Liver (tissue), 9 donors: ENCODE results near the gene PAK1IP1. TPM values are rescaled to one million over a fixed set of nuclear protein-coding genes. Genes with fewer than 3 reads are reported as not detected.

ENCODE experiments used
- DNase-seq: peaks from one replicate; pipeline ENCODE4 v3.0.0-alpha.2; 2017; ENCODE audit warnings: low spot score
- H3K27ac ChIP-seq, 2 donors: one replicate each; pipeline ENCODE4 v1.7.0; 2013; ENCODE audit warnings: inconsistent platforms in 2 of 2, low read length in 2 of 2, control low read depth in 1 of 2, low read depth in 1 of 2, mild to moderate bottlenecking in 1 of 2
- H3K27me3 ChIP-seq, 4 donors: one replicate each; pipeline versions ENCODE4 v1.6.1 to v1.7.0; 2013; ENCODE audit warnings: low read length in 3 of 4, inconsistent platforms in 1 of 4, mild to moderate bottlenecking in 1 of 4, moderate library complexity in 1 of 4; ENCODE audit not compliant: control insufficient read depth in 4 of 4, insufficient read depth in 4 of 4
- H3K36me3 ChIP-seq, 4 donors: one replicate each; pipeline versions ENCODE4 v1.6.1 to v1.7.0; 2013; ENCODE audit warnings: low read length in 3 of 4, mild to moderate bottlenecking in 3 of 4, low read depth in 1 of 4, moderate library complexity in 1 of 4; ENCODE audit not compliant: control insufficient read depth in 4 of 4, insufficient read depth in 3 of 4
- H3K4me1 ChIP-seq, 4 donors: one replicate each; pipeline versions ENCODE4 v1.6.1 to v1.7.0; 2013; ENCODE audit warnings: low read length in 3 of 4, mild to moderate bottlenecking in 3 of 4, moderate library complexity in 1 of 4; ENCODE audit not compliant: control insufficient read depth in 4 of 4, insufficient read depth in 4 of 4
- H3K4me3 ChIP-seq, 3 donors: one replicate each; pipeline versions ENCODE4 v1.6.1 to v1.7.0; 2013; ENCODE audit warnings: low read length in 3 of 3, control low read depth in 1 of 3, low read depth in 1 of 3, mild to moderate bottlenecking in 1 of 3
- H3K9ac ChIP-seq, 2 donors: one replicate each; pipeline ENCODE4 v1.7.0; 2013; ENCODE audit warnings: low read length in 2 of 2, mild to moderate bottlenecking in 2 of 2, moderate library complexity in 2 of 2, control low read depth in 1 of 2, low read depth in 1 of 2
- H3K9me3 ChIP-seq, 4 donors: one replicate each; pipeline versions ENCODE4 v1.6.1 to v1.7.0; 2013; ENCODE audit warnings: low read length in 3 of 4; ENCODE audit not compliant: control insufficient read depth in 4 of 4
- ATF3 ChIP-seq: IDR thresholded peaks from 2 replicates; pipeline ENCODE4 v1.6.1; 2016; ENCODE audit warnings: antibody characterized with exemption
- CTCF ChIP-seq: fragments of 150-350 bp; IDR thresholded peaks from 2 replicates; pipeline ENCODE4 v1.5.1; 2017; ENCODE audit warnings: improper control_type of control experiment, low read depth, low read length; ENCODE audit not compliant: missing input control
- EGR1 ChIP-seq, 2 donors: IDR thresholded peaks; 2 replicates each; pipeline ENCODE4 v1.6.1; 2016 to 2018; ENCODE audit warnings: antibody characterized with exemption in 2 of 2, low read depth in 2 of 2
- FOXA1 ChIP-seq: IDR thresholded peaks from 2 replicates; pipeline ENCODE4 v1.6.1; 2016; ENCODE audit warnings: antibody characterized with exemption
- FOXA2 ChIP-seq: IDR thresholded peaks from 2 replicates; pipeline ENCODE4 v1.6.1; 2016; ENCODE audit warnings: antibody characterized with exemption
- GABPA ChIP-seq, 2 donors: IDR thresholded peaks in 1 of 2; conservative IDR thresholded peaks in 1 of 2; 2 replicates each; pipeline ENCODE4 v1.6.1; 2016; ENCODE audit warnings: antibody characterized with exemption in 2 of 2, mild to moderate bottlenecking in 1 of 2, moderate library complexity in 1 of 2
- HNF4G ChIP-seq: IDR thresholded peaks from 2 replicates; pipeline ENCODE4 v1.6.1; 2016; ENCODE audit warnings: antibody characterized with exemption
- JUND ChIP-seq, 2 donors: IDR thresholded peaks; 2 replicates each; pipeline ENCODE4 v1.6.1; 2016; ENCODE audit warnings: antibody characterized with exemption in 2 of 2
- MAX ChIP-seq: IDR thresholded peaks from 2 replicates; pipeline ENCODE4 v1.6.1; 2016; ENCODE audit warnings: antibody characterized with exemption
- NR2F2 ChIP-seq: IDR thresholded peaks from 2 replicates; pipeline ENCODE4 v1.6.1; 2016; ENCODE audit warnings: antibody characterized with exemption
- RAD21 ChIP-seq, 2 donors: IDR thresholded peaks; 2 replicates each; pipeline ENCODE4 v1.6.1; 2016; ENCODE audit warnings: antibody characterized with exemption in 2 of 2, mild to moderate bottlenecking in 2 of 2
- REST ChIP-seq: IDR thresholded peaks from 2 replicates; pipeline ENCODE4 v1.6.1; 2016; ENCODE audit warnings: antibody characterized with exemption, mild to moderate bottlenecking
- RXRA ChIP-seq, 2 donors: IDR thresholded peaks; 2 replicates each; pipeline ENCODE4 v1.6.1; 2017 to 2018; ENCODE audit warnings: antibody characterized with exemption in 2 of 2, mild to moderate bottlenecking in 1 of 2
- SP1 ChIP-seq: IDR thresholded peaks from 2 replicates; pipeline ENCODE4 v1.6.1; 2018; ENCODE audit warnings: antibody characterized with exemption, mild to moderate bottlenecking
- TAF1 ChIP-seq: conservative IDR thresholded peaks from 2 replicates; pipeline ENCODE4 v1.6.1; 2016; ENCODE audit warnings: antibody characterized with exemption, mild to moderate bottlenecking
- YY1 ChIP-seq: IDR thresholded peaks from 2 replicates; pipeline ENCODE4 v1.6.1; 2016; ENCODE audit warnings: antibody characterized with exemption, mild to moderate bottlenecking
- ZBTB33 ChIP-seq: IDR thresholded peaks from 2 replicates; pipeline ENCODE4 v1.6.1; 2016; ENCODE audit warnings: antibody characterized with exemption
- WGBS: extraction: QIAGEN DNeasy Blood & Tissue Kit; methylation state at CpG from one replicate; pipeline ENCODE4 v1.1.7; 2013; 5-methylcytosine and 5-hydroxymethylcytosine counted together
- polyA plus RNA-seq, 2 donors: library from polyadenylated mRNA; stranded (reverse) in 1 of 2; unstranded in 1 of 2; fragments of 200-250 nt in 1 of 2; fragments of >200 nt in 1 of 2; fragmentation: Nextera tagmentation in 1 of 2; extraction: Ambion mirVana in 1 of 2; gene quantifications; one replicate each; pipeline versions ENCODE4 v1.2.1 to v1.2.3, GENCODE V29; 2013 to 2015
- total RNA-seq, 2 donors: library from RNA; depleted of rRNA; stranded (reverse); fragments of >200 nt; gene quantifications; one replicate each; pipeline ENCODE4 v1.2.3, GENCODE V29; 2014
- donor health status: healthy.
- donor health status: healthy.
- donor health status: healthy.
- donor health status: healthy.
- donor health status: healthy.

The PAK1IP1 gene
- total and polyA plus RNA-seq, 4 donors: 6.0 to 10.8 (median 7.7) TPM

GRCh38 chr6:10725716-10726115, 30.9 kb downstream of the PAK1IP1 start:
- no peak for TF ChIP-seq YY1
- no peak for TF ChIP-seq EGR1 (IDR thresholded peaks at IDR 0.05; ENCODE audit: low read depth in 2 of 2)
- TF ChIP-seq FOXA2: no peak
- no peak for TF ChIP-seq NR2F2
- TF ChIP-seq ZBTB33: no peak
- TF ChIP-seq GABPA (IDR thresholded peaks at IDR 0.05 in 1 of 2, conservative IDR thresholded peaks at IDR 0.05 in 1 of 2): no peak
- no peak for TF ChIP-seq HNF4G
- no peak for TF ChIP-seq RAD21 (IDR thresholded peaks at IDR 0.05)
- TF ChIP-seq RXRA (IDR thresholded peaks at IDR 0.05): no peak
- no peak for TF ChIP-seq ATF3
- TF ChIP-seq JUND (IDR thresholded peaks at IDR 0.05): no peak
- no peak for TF ChIP-seq REST
- TF ChIP-seq CTCF: no peak
- TF ChIP-seq SP1: no peak
- no peak for TF ChIP-seq TAF1
- TF ChIP-seq MAX: no peak
- Histone ChIP-seq H3K36me3 (peaks cover 7 to 34% (median 18%) of the 10 kb centered on the region in 4 donors), H3K27ac (no peak overlapping the region), H3K4me1 (peaks cover 2 to 19% (median 14%) of the 10 kb centered on the region in 4 donors), H3K4me3 (no peak overlapping the region), H3K9ac (no peak overlapping the region), H3K27me3 (no peaks in the 10 kb centered on the region), H3K9me3 (no peaks in the 10 kb centered on the region)
- WGBS: 92% methylated on average over 9 of the region's 9 CpGs
- DNase-seq: no peak

GRCh38 chr6:10730254-10730653, 35.5 kb downstream of the PAK1IP1 start:
- no peak for DNase-seq
- H3K27me3 ChIP-seq: no peaks in the 10 kb centered on the region
- H3K27ac ChIP-seq: no peak overlapping the region
- no peak overlapping the region for H3K9ac ChIP-seq
- H3K36me3 ChIP-seq: peaks cover 10 to 53% (median 30%) of the 10 kb centered on the region in 4 donors
- 81% methylated on average over 3 of the region's 3 CpGs for WGBS
- H3K4me3 ChIP-seq: no peak overlapping the region
- H3K4me1 ChIP-seq: no peaks in the 10 kb centered on the region
- H3K9me3 ChIP-seq: no peaks in the 10 kb centered on the region
- TF ChIP-seq YY1: no peak
- no peak for TF ChIP-seq REST
- no peak for TF ChIP-seq RAD21 (IDR thresholded peaks at IDR 0.05)
- no peak for TF ChIP-seq HNF4G
- TF ChIP-seq EGR1 (IDR thresholded peaks at IDR 0.05; ENCODE audit: low read depth in 2 of 2): no peak
- no peak for TF ChIP-seq JUND (IDR thresholded peaks at IDR 0.05)
- TF ChIP-seq RXRA (IDR thresholded peaks at IDR 0.05): no peak
- no peak for TF ChIP-seq MAX
- no peak for TF ChIP-seq FOXA1
- TF ChIP-seq NR2F2: no peak
- no peak for TF ChIP-seq ZBTB33
